Loucy (cell line): ENCODE data around the gene PFDN4.

Source experiments
- CTCF ChIP-seq: fragments of 200-600 bp; sonication (generic); conservative IDR thresholded peaks from 2 replicates; pipeline ENCODE4 v1.5.1; 2014; ENCODE audit warnings: mild to moderate bottlenecking, antibody characterized with exemption, low read length
- EZH2phosphoT487 ChIP-seq: fragments of 200-600 bp; IDR thresholded peaks from 2 replicates; pipeline ENCODE4 v1.6.1; 2018; ENCODE audit warnings: antibody characterized with exemption, mild to moderate bottlenecking, moderate library complexity, borderline replicate concordance

- TF ChIP-seq CTCF (no peak), EZH2phosphoT487 (no peak)
Observed at GRCh38 chr20:54176610-54177009, 31.3 kb upstream of the PFDN4 start.
